Stimulated activated CD8-positive, alpha-beta memory T cell treated with anti-CD3 and anti-CD28 coated beads, Interleukin-15, amount 100 ng/mL, for 1 hour (primary cell): ENCODE data around the gene NTNG1.
"Not testable (repeated sequence)": the region's sequence is repeated elsewhere in the genome, so short reads cannot be mapped to it uniquely, and the experiment has no call there.

ENCODE experiments used
- DNase-seq: peaks from one replicate; pipeline ENCODE4 v3.0.0-alpha.2; 2020; ENCODE audit warnings: low read depth

Gene NTNG1

GRCh38 chr1:107145637-107146036 lies 4.8 kb downstream of the NTNG1 start:
- no peak for DNase-seq

DNA sequence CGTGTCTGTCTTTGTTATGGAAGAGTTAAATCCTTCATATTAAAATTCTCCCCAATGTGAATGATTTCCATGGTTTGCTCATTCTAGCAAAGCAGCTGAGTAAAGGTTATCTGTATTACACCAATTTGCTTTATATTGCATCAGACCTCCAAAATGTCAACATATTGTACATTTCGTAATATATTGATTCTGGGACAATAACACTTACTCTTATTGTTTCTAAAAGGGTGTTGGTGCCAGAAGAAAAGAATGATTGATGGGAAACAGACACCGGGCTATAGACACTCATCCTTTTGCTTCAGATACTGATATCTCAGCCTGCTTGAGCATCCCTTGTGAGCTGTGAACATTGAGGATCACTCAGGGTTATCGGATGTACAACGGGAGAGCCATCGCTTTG lies 7.0 kb downstream of the NTNG1 start:
- no peak for DNase-seq

GRCh38 chr1:107149946-107150345 lies 9.1 kb downstream of the NTNG1 start:
- DNase-seq, result no peak

DNA sequence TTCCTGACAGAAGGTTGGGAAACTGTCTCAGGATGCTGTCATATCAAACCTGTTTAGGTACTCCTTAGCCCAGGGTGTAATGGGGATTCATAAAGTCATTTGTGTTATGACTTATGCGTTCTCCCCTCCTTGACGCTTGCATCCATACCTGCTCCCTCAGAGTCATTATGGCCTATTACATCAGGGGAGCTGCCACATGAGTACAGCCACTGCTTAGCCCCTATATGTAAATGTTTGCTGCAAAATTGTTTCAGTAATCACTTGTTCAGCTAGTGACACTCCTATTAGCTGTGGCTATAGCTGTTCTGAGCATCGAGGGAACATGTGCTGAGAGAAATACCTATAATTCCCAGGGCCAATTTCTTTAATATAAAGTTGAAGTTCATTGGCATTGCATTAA lies 10.5 kb downstream of the NTNG1 start:
- DNase-seq, result no peak

DNA sequence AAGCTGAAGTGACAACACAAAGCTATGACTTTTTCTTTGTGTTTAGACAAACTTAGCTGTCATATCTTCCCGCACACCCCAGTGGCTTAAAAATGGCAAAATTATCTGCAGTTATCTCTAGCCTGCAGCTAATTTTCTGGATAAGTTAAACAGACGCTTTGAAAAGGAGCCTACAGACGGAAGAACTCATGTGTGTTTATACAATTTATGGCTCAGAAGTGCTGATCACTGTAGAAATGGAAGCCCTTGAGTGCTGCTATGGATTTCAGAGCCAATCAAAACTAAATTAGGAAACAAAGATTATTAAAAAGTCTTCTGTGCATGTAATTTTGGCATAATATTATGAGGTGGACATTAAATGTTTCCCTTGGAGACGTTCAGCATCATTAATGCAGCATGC lies 11.6 kb downstream of the NTNG1 start:
- DNase-seq, result no peak

GRCh38 chr1:107153014-107153413 lies 12.2 kb downstream of the NTNG1 start:
- DNase-seq, result no peak

DNA sequence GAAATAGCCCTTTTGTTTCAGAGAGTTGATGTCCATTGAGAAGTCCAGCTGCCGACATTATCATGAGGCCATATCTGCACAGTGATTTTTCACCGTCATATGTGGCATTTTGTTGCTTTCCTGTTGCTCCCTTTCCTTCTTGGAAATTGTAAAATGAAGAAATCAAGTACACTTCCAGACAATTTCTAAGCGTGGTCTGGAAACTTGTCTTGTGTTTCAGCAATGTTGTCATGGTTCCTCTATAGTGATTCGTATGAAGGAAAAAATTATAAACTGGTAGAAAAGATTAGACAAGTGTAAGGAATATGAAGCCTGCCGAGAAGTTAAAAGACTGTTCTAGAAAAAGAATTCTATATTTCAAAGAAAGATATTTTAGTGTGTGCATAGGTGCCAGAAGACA lies 17.7 kb downstream of the NTNG1 start:
- DNase-seq, result no peak

DNA sequence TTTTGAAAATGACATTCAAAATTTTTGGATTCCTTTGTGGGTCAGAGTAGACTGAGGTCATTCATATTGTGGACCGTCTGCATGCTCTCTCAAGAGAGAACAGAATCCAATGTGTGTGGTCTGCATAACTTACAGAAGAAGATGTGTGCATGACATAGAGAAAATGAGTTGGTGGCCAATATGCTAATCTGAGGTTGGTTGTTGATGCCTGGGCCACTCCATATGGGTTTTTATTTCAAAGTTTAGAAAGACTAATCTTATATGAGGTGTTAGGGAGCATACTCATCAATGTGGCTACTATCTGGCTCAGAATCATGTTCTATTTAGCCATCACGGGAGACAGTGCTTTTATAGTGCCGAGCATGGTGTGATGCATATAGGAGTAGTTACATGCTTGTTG lies 18.2 kb downstream of the NTNG1 start:
- DNase-seq, result no peak

- DNase-seq, result no peak
Measured at GRCh38 chr1:107162745-107163144, 21.9 kb downstream of the NTNG1 start.

GRCh38 chr1:107164901-107165300 lies 24.1 kb downstream of the NTNG1 start:
- DNase-seq, result not testable (repeated sequence)

DNA sequence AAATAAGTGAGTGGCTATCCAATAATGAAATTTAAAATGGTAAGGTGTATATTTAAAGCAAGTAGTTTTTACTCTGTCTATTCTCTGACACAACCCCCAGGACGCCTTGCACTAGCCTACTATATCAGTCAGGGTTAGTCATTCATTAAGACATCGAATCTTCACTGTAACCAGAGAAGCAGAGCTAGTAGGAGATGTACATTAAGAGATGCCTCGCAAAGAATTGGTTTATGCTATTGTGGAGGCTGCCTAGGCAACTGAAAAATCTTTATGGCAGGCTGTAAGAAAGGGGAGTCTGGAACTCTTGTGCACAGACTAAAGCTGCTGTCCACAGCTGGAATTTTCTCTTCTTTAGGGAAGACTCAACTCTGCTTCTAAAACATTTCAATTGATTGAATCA lies 28.8 kb downstream of the NTNG1 start:
- DNase-seq, result no peak

DNA sequence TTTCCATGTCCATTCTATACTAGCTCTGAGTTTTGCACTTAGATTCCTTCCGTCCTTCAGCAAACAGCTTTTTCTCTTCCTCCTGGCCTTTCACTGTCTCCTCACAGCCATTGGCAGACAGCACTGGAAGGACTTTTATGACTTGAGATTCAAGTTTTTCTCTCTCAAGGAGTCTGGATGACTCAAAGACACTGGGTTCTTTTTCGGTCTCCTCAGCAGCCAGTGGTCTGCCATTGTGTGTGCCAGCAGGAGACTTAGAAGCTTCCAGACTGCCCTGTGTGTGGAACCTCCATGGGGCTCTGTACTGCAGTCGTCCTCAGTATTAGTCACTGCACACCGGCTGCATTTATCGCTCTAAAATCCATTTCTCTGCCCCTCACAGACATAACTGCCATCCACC lies 30.5 kb downstream of the NTNG1 start:
- no peak for DNase-seq

DNA sequence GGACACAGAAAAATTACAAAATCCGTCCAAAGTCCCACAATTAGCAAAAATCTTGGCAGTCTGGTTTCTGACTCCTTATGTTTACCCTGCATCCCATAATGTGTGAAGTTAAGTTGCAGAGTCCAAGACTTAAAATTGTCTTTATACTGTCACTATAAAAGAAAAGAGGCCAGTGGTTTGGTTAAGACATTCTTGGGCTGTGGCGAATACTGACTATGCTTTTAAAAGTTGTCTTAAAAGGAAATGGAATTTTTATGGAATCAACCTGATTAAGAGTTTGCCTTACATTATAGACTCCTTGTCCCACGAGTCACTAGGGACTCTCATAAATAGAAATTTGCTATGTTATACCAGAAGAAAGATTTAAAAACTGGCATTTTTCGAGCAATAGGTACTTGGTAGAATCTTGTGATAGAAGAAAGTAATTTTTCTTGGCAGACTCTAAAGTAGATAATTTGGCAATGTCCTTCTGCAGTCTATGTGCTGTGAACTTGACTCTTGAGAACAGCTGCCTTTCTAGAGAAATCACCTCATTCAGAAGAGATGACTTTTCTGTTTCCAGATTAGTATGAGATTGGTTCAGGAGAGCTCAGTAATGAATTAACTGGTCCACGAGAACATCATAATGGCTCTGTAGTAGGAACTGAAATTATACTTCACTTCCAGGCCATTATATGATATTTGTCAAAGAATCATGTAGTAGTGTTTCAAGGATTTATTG lies 31.8 kb downstream of the NTNG1 start:
- no peak for DNase-seq

- no peak for DNase-seq
Measured at GRCh38 chr1:107175102-107175909, 34.5 kb downstream of the NTNG1 start.

DNA sequence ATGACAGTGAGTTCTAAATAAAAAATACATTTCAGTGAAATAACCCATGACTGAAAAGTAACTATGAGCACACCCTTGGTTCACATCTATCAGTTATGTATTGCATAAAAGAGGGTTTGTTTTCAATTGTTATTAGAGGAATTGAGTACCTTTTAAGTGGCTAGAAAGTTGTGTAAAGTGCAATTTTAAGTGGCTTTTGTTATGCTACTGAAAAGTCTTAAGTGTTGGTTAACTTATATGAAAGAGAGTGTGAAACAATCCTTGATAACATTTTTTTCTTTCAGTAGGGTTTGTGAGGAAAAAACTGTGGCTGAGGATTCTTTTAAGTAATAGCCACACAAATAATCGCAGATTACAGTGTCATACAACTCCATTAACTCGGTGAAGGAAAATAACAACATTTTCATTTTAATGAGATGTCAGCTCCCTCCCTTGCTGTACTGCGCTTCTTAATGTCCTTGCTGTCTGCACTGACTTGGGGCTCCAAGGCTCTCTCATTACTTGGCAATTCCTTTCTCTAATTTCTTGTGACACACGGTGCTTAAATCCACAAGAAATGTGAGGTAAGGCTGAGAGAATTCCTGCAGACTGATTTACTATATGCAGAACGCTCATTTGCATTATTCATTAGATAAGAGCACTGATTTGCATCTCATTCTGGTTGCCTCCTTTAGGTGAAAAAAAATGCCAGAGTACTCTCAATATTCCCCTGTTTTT lies 40.6 kb downstream of the NTNG1 start:
- DNase-seq, result no peak

GRCh38 chr1:107183011-107183410 lies 42.2 kb downstream of the NTNG1 start:
- no peak for DNase-seq

- DNase-seq, result no peak
Measured at GRCh38 chr1:107184888-107185287, 44.0 kb downstream of the NTNG1 start.

DNA sequence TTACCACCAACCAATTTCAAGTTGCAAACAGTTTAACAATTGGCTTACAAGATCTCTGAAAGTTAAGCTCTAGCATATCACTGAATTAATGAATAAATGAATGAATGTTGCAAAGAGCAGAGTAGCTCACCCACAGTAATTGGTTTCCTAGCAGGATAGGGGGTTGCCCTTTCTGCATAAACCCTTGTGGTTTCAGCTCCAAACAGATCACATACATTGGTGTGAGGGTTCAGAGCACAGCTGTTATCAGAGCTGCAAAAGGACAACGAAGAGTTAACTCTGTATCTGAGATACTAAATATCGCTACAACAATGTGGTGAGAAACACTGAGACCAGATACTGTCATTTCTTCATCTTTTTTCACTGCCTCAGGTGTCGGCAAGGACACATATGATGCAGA lies 46.6 kb downstream of the NTNG1 start:
- no peak for DNase-seq

DNA sequence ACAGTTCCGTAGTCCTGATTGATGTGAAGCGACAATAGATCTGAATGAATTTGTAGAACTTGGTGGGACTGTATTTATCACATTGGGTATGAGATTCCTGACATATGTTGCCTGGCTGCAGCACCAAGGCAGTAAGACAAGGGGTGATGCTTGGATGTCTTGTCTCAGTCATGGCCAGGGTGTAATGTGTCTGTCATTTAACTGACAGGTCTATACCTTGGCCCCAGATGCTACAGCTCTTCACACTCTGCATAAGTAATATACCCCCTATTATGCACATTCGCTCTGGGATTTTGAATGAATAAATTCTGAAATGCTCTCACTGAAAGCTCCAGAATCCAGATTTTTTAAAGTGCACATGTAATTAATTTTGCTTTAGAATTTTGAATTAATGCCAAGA lies 47.3 kb downstream of the NTNG1 start:
- DNase-seq, result no peak

DNA sequence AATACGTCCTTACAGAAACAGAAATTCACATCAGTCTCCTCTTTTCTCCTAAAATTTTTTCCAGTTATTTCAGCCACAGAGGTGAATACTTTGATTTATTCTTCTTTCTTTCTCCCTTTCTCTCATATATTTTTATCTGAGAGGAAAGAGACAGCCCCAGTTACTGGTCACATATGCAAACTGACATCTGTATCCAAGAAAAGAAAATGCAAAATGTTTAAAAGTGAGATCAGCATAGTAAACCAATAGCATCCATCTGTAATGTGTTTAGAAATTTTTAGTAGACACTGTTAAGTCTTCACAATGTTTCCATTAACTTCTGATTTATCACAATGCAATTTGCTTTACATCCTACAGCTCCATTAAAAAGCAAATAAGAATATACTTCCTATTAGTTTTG lies 53.5 kb downstream of the NTNG1 start:
- DNase-seq, result no peak

DNA sequence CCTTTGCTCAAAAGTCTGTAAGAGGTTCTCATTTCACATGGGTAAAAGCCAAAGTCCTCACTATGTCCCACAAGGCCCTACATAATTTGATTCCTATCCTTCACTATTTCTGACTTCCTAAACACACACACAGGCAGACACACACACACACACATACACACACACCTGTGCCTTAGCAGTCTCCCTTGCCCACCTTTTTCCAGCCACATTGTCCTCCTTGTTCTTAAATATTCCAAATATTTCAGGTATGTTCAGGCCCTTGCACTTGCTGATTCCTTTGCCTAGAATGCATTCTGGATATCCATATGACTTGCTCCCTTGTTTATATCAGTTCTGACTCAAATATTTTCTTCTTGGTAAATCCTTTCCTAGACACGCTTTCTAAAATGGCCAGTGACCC lies 54.6 kb downstream of the NTNG1 start:
- DNase-seq, result no peak

GRCh38 chr1:107196973-107197562 lies 56.2 kb downstream of the NTNG1 start:
- DNase-seq, result no peak

GRCh38 chr1:107198561-107198960 lies 57.7 kb downstream of the NTNG1 start:
- DNase-seq, result no peak
